Endothelial cell of umbilical vein (primary cell): ENCODE data around the gene UCP3. TPM values are rescaled to one million over a fixed set of nuclear protein-coding genes. Genes with fewer than 3 reads are reported as not detected.

Experiments used
- BruUV-seq: library from RNA; stranded (reverse); fragments of 400-500 nt; replicated peaks from 2 replicates; lab custom pipeline; 2021; lab: Mats Ljungman, UMichigan
- CTCF ChIA-PET: fragments of 300-600, 350-600 bp; sonication (Branson Sonifier 250); formaldehyde crosslinking; loops from one replicate; lab custom pipeline; 2021; ENCODE audit warnings: antibody characterized with exemption, inconsistent platforms; lab: Charles Lee
- POLR2A ChIA-PET: fragments of 300-600, 350-600 bp; sonication (Branson Sonifier 250); formaldehyde crosslinking; loops from one replicate; lab custom pipeline; 2021; ENCODE audit warnings: antibody characterized with exemption, inconsistent platforms; lab: Charles Lee
- DNase-seq: peaks from one replicate; pipeline ENCODE4 v3.0.0-alpha.2; 2011; ENCODE audit warnings: low read depth, low spot score
- FAIRE-seq: peaks from 2 replicates; lab custom pipeline; 2011; peaks lifted over from hg19 to GRCh38; lab: Jason Lieb, UNC
- H2AFZ ChIP-seq: 2 replicates; pipeline ENCODE4 v1.6.0; 2012; ENCODE audit warnings: low read depth, low read length, control low read depth, inconsistent platforms
- H3K27ac ChIP-seq: 2 replicates; pipeline ENCODE4 v1.5.1; 2011; ENCODE audit warnings: low read depth, mild to moderate bottlenecking, control low read depth, low read length, moderate library complexity; ENCODE audit not compliant: insufficient read depth
- H3K27me3 ChIP-seq, 2 experiments: 2 replicates each; pipeline versions ENCODE4 v1.6.0 to v1.6.1; 2011; ENCODE audit warnings: low read length in 2 of 2, mixed read lengths in 1 of 2; ENCODE audit not compliant: control insufficient read depth in 2 of 2, insufficient read depth in 2 of 2
- H3K36me3 ChIP-seq, 2 experiments: 2 replicates in 1 of 2; 3 replicates in 1 of 2; pipeline ENCODE4 v1.5.1; 2011; ENCODE audit warnings: low read length in 2 of 2, mild to moderate bottlenecking in 1 of 2, moderate library complexity in 1 of 2; ENCODE audit not compliant: control insufficient read depth in 2 of 2, insufficient read depth in 2 of 2; ENCODE audit errors: extremely low read depth in 1 of 2
- H3K4me1 ChIP-seq: 3 replicates; pipeline ENCODE4 v1.5.1; 2011; ENCODE audit warnings: mild to moderate bottlenecking, low read length; ENCODE audit not compliant: control insufficient read depth, insufficient read depth; ENCODE audit errors: extremely low read depth
- H3K4me2 ChIP-seq: 2 replicates; pipeline ENCODE4 v1.6.1; 2011; ENCODE audit warnings: low read length, control low read depth, mixed read lengths; ENCODE audit not compliant: insufficient read depth
- H3K4me3 ChIP-seq, 3 experiments: fragments of 200-600 bp in 1 of 3; sonication (generic), shearing (Covaris generic) in 1 of 3; replicated peaks in 1 of 3; 2 replicates each; pipeline ENCODE4 v1.5.1; 2011 to 2016; ENCODE audit warnings: control low read depth in 3 of 3, low read length in 3 of 3, mild to moderate bottlenecking in 2 of 3, inconsistent platforms in 1 of 3, low read depth in 1 of 3, moderate library complexity in 1 of 3; ENCODE audit not compliant: insufficient read depth in 1 of 3
- H3K79me2 ChIP-seq: 2 replicates; pipeline ENCODE4 v1.6.0; 2012; ENCODE audit warnings: low read length, inconsistent platforms; ENCODE audit not compliant: control insufficient read depth, insufficient read depth
- H3K9ac ChIP-seq: replicated peaks from 2 replicates; pipeline ENCODE3; 2011; ENCODE audit warnings: low read length, control low read depth; ENCODE audit not compliant: insufficient read depth; ENCODE audit errors: extremely low read depth
- H3K9me1 ChIP-seq: replicated peaks from 3 replicates; pipeline ENCODE4 v1.6.0; 2011; ENCODE audit warnings: mild to moderate bottlenecking, low read length; ENCODE audit not compliant: control insufficient read depth, insufficient read depth; ENCODE audit errors: extremely low read depth
- H3K9me3 ChIP-seq: replicated peaks from 2 replicates; pipeline ENCODE4 v1.5.1; 2012; ENCODE audit warnings: low read length, inconsistent platforms; ENCODE audit not compliant: control insufficient read depth, insufficient read depth
- H4K20me1 ChIP-seq: replicated peaks from 2 replicates; pipeline ENCODE3; 2011; ENCODE audit warnings: mild to moderate bottlenecking, low read length; ENCODE audit not compliant: control insufficient read depth, insufficient read depth; ENCODE audit errors: extremely low read depth
- GATA2 ChIP-seq: IDR thresholded peaks from 2 replicates; pipeline ENCODE4 v1.7.0; 2011; ENCODE audit warnings: low read depth, mild to moderate bottlenecking, moderate library complexity, mixed read lengths, low read length; ENCODE audit not compliant: insufficient read length, insufficient read depth
- JUN ChIP-seq: IDR thresholded peaks from 2 replicates; pipeline ENCODE4 v1.6.1; 2011; ENCODE audit warnings: borderline replicate concordance, low read depth; ENCODE audit not compliant: insufficient read length, insufficient read depth
- dilution Hi-C: fragments of 300-500 bp; cut with MboI; formaldehyde crosslinking; loops from one replicate; pipeline ENCODE4 v1.15.0; 2019; ENCODE audit warnings: low sequenced_read_pairs; ENCODE audit not compliant: extremely low pct_ligation_motif_present
- intact Hi-C: fragments of 100-400 bp; cut with micrococcal nuclease; formaldehyde crosslinking; loops from one replicate; pipeline ENCODE4 v1.10.0; 2022
- polyA plus RNA-seq, 4 experiments: library from polyadenylated mRNA; depleted of rRNA in 3 of 4; stranded (reverse) in 3 of 4; unstranded in 1 of 4; fragments of >200 nt; gene quantifications; 2 replicates each; pipeline versions ENCODE4 v1.2.1 to v1.2.3, GENCODE V29; 2011 to 2012; ENCODE audit warnings: missing spikeins in 1 of 4
- total RNA-seq: library from RNA; stranded (reverse); gene quantifications from 2 replicates; pipeline ENCODE4 v1.2.3, GENCODE V29; 2021
- TF ChIP-seq, protein P1 (sequence below), 2 donors: IDR thresholded peaks; 1 replicate in 1 of 2; 2 replicates in 1 of 2; pipeline ENCODE4 v1.5.1; 2011; ENCODE audit warnings: low read length in 2 of 2, mild to moderate bottlenecking in 2 of 2, moderate library complexity in 2 of 2, control low read depth in 1 of 2, inconsistent platforms in 1 of 2, low read depth in 1 of 2; ENCODE audit not compliant: insufficient read depth in 1 of 2; ENCODE audit errors: extremely low read depth in 1 of 2
- TF ChIP-seq, protein P2 (sequence below): IDR thresholded peaks from 2 replicates; pipeline ENCODE4 v1.6.1; 2011; ENCODE audit not compliant: insufficient read depth, insufficient read length

The UCP3 gene
- total and polyA plus RNA-seq, 2 donors (not counting 3 experiments of a cell fraction or from before 2014, with no cell fraction given) = 1.1 to 1.4 TPM

- Histone ChIP-seq H3K9ac (no peak overlapping the region), H4K20me1 (no peaks in the 10 kb centered on the region), H3K27me3 (no peaks in the 10 kb centered on the region), H3K9me1 (no peaks in the 10 kb centered on the region), H3K4me2 (no peak overlapping the region), H3K4me1 (no peaks in the 10 kb centered on the region), H3K27ac (no peak overlapping the region), H3K4me3 (no peak overlapping the region), H3K79me2 (no peaks in the 10 kb centered on the region), H3K36me3 (peaks cover 13 to 27% of the 10 kb centered on the region in 2 experiments), H3K9me3 (no peaks in the 10 kb centered on the region), H2AFZ (no peak overlapping the region)
- intact Hi-C loops (no loop called here), dilution Hi-C loops (no loop called here)
- BruUV-seq = no TSS peak
- ChIA-PET POLR2A (no interaction called here), CTCF (no interaction called here)
- TF ChIP-seq, protein P1, sequence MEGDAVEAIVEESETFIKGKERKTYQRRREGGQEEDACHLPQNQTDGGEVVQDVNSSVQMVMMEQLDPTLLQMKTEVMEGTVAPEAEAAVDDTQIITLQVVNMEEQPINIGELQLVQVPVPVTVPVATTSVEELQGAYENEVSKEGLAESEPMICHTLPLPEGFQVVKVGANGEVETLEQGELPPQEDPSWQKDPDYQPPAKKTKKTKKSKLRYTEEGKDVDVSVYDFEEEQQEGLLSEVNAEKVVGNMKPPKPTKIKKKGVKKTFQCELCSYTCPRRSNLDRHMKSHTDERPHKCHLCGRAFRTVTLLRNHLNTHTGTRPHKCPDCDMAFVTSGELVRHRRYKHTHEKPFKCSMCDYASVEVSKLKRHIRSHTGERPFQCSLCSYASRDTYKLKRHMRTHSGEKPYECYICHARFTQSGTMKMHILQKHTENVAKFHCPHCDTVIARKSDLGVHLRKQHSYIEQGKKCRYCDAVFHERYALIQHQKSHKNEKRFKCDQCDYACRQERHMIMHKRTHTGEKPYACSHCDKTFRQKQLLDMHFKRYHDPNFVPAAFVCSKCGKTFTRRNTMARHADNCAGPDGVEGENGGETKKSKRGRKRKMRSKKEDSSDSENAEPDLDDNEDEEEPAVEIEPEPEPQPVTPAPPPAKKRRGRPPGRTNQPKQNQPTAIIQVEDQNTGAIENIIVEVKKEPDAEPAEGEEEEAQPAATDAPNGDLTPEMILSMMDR (IDR thresholded peaks at IDR 0.05; ENCODE audit: extremely low read depth in 1 of 2, insufficient read depth in 1 of 2, low read depth in 1 of 2, low read length in 2 of 2) = no peak
- no peak for TF ChIP-seq JUN
- no peak for TF ChIP-seq GATA2
- no peak for DNase-seq
- FAIRE-seq = no peak
These were observed 28.4 kb upstream of the UCP3 start for GRCh38 chr11:74037309-74037708.

- CTCF ChIA-PET = no interaction called here
- POLR2A ChIA-PET = no interaction called here
- H2AFZ ChIP-seq = no peak overlapping the region
- H4K20me1 ChIP-seq = no peaks in the 10 kb centered on the region
- no peaks in the 10 kb centered on the region for H3K79me2 ChIP-seq
- H3K4me1 ChIP-seq = no peaks in the 10 kb centered on the region
- H3K4me2 ChIP-seq = no peak overlapping the region
- H3K36me3 ChIP-seq = peaks cover 13 to 20% of the 10 kb centered on the region in 2 experiments
- no peak overlapping the region for H3K27ac ChIP-seq
- dilution Hi-C loops (no loop called here), intact Hi-C loops (no loop called here)
- BruUV-seq = no TSS peak
- TF ChIP-seq, protein P2, sequence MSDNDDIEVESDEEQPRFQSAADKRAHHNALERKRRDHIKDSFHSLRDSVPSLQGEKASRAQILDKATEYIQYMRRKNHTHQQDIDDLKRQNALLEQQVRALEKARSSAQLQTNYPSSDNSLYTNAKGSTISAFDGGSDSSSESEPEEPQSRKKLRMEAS = no peak
- H3K9ac ChIP-seq = no peak overlapping the region
- no peaks in the 10 kb centered on the region for H3K27me3 ChIP-seq
- no peak overlapping the region for H3K4me3 ChIP-seq
- H3K9me1 ChIP-seq = no peaks in the 10 kb centered on the region
- H3K9me3 ChIP-seq = no peaks in the 10 kb centered on the region
- no peak for DNase-seq
- no peak for FAIRE-seq
These were observed 26.4 kb upstream of the UCP3 start for GRCh38 chr11:74035264-74035663.
